Measurements from ENCODE around the gene ZNRF2. TPM values are rescaled to one million over a fixed set of nuclear protein-coding genes. Genes with fewer than 3 reads are reported as not detected.
"Not testable (repeated sequence)": the region's sequence is repeated elsewhere in the genome, so short reads cannot be mapped to it uniquely, and the experiment has no call there.

Gene ZNRF2
- total RNA-seq, 1 experiment from 2014 or later: 9.8 TPM

DNA sequence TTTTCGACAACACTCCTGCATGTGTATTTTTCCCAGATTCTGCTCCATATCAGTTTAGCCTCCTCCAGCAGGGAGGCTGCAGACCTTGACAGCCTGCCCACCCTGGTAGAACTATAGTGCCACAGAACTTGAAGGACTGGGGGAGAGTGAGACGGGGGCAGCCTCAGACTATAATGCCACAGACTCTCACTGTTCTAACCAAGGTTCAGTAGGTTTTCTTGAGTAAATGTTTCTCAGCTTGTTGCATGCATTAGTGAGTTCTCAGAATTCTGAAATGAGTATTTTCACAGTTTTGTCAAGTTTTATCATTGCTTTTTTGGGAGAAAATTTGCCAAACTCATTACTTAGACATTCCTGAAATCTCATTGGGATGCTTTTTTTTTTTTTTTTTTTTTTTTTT lies 95.9 kb downstream of the ZNRF2 start:
- no TSS peak for BruUV-seq (replicated peaks)
- ChIA-PET CTCF (no interaction called here), POLR2A (no interaction called here)
- Mint-ChIP-seq H3K27me3 (ENCODE audit: insufficient read depth, unreplicated experiment) (no peaks in the 10 kb centered on the region), H3K36me3 (ENCODE audit: insufficient read depth, unreplicated experiment) (no peaks in the 10 kb centered on the region), H3K4me1 (ENCODE audit: insufficient read depth, unreplicated experiment) (no peaks in the 10 kb centered on the region), H3K4me3 (ENCODE audit: unreplicated experiment) (no peak overlapping the region), H3K9me3 (ENCODE audit: unreplicated experiment) (peaks cover 15% of the 10 kb centered on the region), H3K27ac (ENCODE audit: low read depth, unreplicated experiment) (no peak overlapping the region)
- TF ChIP-seq, protein P1, sequence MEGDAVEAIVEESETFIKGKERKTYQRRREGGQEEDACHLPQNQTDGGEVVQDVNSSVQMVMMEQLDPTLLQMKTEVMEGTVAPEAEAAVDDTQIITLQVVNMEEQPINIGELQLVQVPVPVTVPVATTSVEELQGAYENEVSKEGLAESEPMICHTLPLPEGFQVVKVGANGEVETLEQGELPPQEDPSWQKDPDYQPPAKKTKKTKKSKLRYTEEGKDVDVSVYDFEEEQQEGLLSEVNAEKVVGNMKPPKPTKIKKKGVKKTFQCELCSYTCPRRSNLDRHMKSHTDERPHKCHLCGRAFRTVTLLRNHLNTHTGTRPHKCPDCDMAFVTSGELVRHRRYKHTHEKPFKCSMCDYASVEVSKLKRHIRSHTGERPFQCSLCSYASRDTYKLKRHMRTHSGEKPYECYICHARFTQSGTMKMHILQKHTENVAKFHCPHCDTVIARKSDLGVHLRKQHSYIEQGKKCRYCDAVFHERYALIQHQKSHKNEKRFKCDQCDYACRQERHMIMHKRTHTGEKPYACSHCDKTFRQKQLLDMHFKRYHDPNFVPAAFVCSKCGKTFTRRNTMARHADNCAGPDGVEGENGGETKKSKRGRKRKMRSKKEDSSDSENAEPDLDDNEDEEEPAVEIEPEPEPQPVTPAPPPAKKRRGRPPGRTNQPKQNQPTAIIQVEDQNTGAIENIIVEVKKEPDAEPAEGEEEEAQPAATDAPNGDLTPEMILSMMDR (IDR thresholded peaks at IDR 0.05; ENCODE audit: unreplicated experiment): no peak
- intact Hi-C loops (cut with micrococcal nuclease): no loop called here
- DNase-seq (ENCODE audit: unreplicated experiment): no peak

DNA sequence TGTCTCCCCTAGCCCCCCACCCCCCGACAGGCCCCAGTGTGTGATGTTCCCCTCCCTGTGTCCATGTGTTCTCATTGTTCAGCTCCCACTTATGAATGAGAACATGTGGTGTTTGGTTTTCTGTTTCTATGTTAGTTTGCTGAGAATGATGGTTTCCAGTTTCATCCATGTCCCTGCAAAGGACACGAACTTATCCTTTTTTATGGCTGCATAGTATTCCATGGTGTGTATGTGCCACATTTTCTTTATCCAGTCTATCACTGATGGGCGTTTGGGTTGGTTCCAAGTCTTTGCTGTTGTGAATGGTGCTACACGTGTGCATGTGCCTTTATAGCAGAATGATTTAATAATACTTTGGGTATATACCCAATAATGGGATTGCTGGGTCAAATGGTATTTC lies 96.4 kb downstream of the ZNRF2 start:
- H3K4me3 Mint-ChIP-seq (ENCODE audit: unreplicated experiment); H3K27me3 Mint-ChIP-seq (ENCODE audit: insufficient read depth, unreplicated experiment); H3K27ac Mint-ChIP-seq (ENCODE audit: low read depth, unreplicated experiment); H3K36me3 Mint-ChIP-seq (ENCODE audit: insufficient read depth, unreplicated experiment); intact Hi-C loops (cut with micrococcal nuclease); DNase-seq (ENCODE audit: unreplicated experiment); H3K4me1 Mint-ChIP-seq (ENCODE audit: insufficient read depth, unreplicated experiment); CTCF ChIA-PET; POLR2A ChIA-PET; BruUV-seq (replicated peaks): not testable (repeated sequence)
- H3K9me3 Mint-ChIP-seq (ENCODE audit: unreplicated experiment): peaks cover 15% of the 10 kb centered on the region

DNA sequence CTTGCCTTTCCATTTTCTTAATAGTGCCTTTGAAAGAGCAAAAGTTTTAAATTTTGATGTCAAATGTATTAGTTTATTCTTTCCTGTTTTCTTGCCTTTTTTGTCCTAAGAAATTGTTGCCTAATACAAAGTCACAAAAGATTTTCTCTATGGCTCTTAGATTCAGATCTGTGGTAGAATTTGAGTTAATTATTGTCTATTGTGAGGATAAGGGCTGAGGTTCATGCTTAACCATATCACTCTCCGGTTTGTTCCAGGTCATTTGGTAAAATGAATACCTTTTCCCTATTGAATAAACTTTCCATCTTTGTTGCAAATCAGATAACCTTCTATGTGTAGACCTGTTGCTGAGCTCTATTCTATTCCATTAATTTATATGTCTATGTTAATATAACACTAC lies 98.2 kb downstream of the ZNRF2 start:
- BruUV-seq (replicated peaks): no TSS peak
- peaks cover 15% of the 10 kb centered on the region for H3K9me3 Mint-ChIP-seq (ENCODE audit: unreplicated experiment)
- no peaks in the 10 kb centered on the region for H3K27me3 Mint-ChIP-seq (ENCODE audit: insufficient read depth, unreplicated experiment)
- no peaks in the 10 kb centered on the region for H3K36me3 Mint-ChIP-seq (ENCODE audit: insufficient read depth, unreplicated experiment)
- no peak overlapping the region for H3K27ac Mint-ChIP-seq (ENCODE audit: low read depth, unreplicated experiment)
- intact Hi-C loops (cut with micrococcal nuclease): no loop called here
- TF ChIP-seq, protein P1 (IDR thresholded peaks at IDR 0.05; ENCODE audit: unreplicated experiment): no peak
- ChIA-PET CTCF (interaction anchor here (0.6 kb wide), 1 partner anchor 10 kb away, joined by 6 read pairs; no protein-coding TSS in a partner anchor), POLR2A (interaction anchor here (1.2 kb wide), 1 partner anchor 15 kb away, joined by 4 read pairs; no protein-coding TSS in a partner anchor)
- no peaks in the 10 kb centered on the region for H3K4me1 Mint-ChIP-seq (ENCODE audit: insufficient read depth, unreplicated experiment)
- H3K4me3 Mint-ChIP-seq (ENCODE audit: unreplicated experiment): no peak overlapping the region
- no peak for DNase-seq (ENCODE audit: unreplicated experiment)

DNA sequence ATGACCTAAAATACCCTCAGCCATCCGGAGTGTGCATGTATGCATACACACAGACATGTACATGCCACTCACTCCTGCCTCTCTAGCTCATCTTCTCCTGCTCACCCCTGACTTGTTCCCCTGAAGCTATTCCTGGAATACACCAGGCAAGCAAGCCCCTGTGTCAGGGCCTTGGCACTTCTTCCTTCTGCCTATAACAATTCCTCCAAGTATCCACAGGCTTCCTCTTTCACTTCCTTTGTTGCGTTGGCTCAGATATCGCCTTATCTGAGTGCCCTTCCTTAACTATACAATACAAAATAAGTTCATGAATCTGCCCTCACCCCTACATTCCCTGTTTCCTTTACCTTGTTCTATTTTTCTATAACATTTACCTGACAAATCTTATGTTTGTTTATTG lies 105.4 kb downstream of the ZNRF2 start:
- H3K27me3 Mint-ChIP-seq (ENCODE audit: insufficient read depth, unreplicated experiment): no peaks in the 10 kb centered on the region
- ChIA-PET CTCF (no interaction called here), POLR2A (no interaction called here)
- intact Hi-C loops (cut with micrococcal nuclease): no loop called here
- TF ChIP-seq, protein P1 (IDR thresholded peaks at IDR 0.05; ENCODE audit: unreplicated experiment): no peak
- no peak overlapping the region for H3K4me3 Mint-ChIP-seq (ENCODE audit: unreplicated experiment)
- H3K27ac Mint-ChIP-seq (ENCODE audit: low read depth, unreplicated experiment): no peak overlapping the region
- no peak for DNase-seq (ENCODE audit: unreplicated experiment)
- H3K9me3 Mint-ChIP-seq (ENCODE audit: unreplicated experiment): no peaks in the 10 kb centered on the region
- no TSS peak for BruUV-seq (replicated peaks)
- peaks cover 9% of the 10 kb centered on the region for H3K4me1 Mint-ChIP-seq (ENCODE audit: insufficient read depth, unreplicated experiment)
- H3K36me3 Mint-ChIP-seq (ENCODE audit: insufficient read depth, unreplicated experiment): peaks cover 11% of the 10 kb centered on the region
